Stimulated activated CD4-positive, alpha-beta T cell treated with anti-CD3 and anti-CD28 coated beads, Interleukin-1b, Interleukin-23, amount 100 ng/mL, for 24 hours (primary cell): ENCODE data around the gene TUT7.
"Not testable (repeated sequence)": the region's sequence is repeated elsewhere in the genome, so short reads cannot be mapped to it uniquely, and the experiment has no call there.

ENCODE experiments used
- DNase-seq, 4 experiments: peaks; one replicate each; pipeline ENCODE4 v3.0.0-alpha.2; 2020; ENCODE audit warnings: low read depth in 4 of 4, low spot score in 1 of 4

TUT7 gene

DNA sequence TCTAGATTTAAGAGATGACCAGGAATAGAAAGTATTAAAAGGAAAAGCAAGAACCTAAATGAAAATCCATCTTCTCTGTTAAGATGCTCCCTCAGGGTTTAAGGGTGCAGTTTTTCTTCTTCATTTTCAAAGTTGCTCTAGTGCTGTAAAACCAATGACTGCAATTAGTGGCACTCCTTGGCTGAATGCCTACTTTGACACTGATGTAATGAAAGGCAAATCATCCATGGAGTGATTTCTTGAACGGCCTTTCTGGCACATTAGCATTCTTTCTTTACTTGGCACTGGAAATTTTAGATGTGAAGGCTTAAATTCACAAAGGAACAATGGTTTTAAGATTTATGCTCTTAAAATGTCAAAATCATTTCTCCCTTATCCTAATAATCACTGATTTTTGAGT lies 52.5 kb downstream of the TUT7 start:
- DNase-seq = no peak

- no peak for DNase-seq
Observed at GRCh38 chr9:86300701-86301100, 53.5 kb downstream of the TUT7 start.

DNA sequence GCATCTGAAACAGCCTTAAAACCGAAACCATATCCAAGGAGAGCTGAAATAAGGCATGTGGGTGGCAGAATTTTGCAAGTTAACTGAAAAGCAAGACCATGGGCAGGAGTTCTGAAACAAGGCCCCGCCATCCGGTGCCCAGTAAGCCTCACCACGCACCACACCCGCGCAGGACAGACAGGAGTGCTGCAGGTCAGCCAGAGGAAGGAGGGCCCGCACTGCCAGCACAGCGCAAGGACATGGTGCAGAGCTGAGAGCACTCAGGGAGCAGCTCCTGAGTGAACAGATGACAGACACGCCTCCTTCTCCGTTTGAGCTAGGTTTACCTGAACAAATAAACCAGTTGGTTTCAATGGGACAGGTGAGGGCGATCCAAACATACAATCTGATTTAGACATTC lies 55.3 kb downstream of the TUT7 start:
- DNase-seq = no peak

- not testable (repeated sequence) for DNase-seq
Observed at GRCh38 chr9:86290341-86290740, 63.9 kb downstream of the TUT7 start.

DNA sequence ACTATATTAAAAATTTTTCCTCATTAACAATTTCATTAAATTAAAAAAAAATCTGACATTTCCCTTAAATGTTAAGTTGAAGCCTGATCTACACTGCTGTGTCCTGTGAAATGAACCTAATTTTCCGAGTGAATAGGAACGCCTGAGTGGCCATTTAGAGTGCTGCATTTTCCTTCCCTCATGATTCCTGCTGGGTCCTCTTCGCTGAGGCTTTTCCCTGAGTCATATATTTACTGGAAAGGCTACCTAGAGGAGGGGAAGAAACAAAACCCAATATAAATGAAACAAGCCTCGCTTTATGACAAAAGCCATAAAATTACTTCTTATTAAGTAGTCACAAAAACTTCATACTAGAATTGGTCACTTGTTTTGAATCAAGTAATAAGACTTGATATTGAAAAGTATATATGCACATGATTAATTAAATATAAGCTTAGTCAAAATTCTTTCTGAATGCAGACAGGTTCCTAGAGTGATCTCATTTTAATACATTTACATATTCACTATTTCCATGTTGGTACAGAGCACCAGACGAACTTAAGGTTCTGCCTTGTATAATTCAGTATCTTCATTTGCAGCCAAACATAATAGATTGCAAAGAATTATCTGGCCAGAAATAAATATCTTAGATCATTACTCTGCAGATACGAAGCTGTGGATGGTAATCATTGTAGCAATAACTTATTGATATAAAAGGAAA lies 65.6 kb downstream of the TUT7 start:
- no peak for DNase-seq

GRCh38 chr9:86287013-86287412 lies 67.2 kb downstream of the TUT7 start:
- DNase-seq = peak in 1 of 4 experiments; percentile 3

DNA sequence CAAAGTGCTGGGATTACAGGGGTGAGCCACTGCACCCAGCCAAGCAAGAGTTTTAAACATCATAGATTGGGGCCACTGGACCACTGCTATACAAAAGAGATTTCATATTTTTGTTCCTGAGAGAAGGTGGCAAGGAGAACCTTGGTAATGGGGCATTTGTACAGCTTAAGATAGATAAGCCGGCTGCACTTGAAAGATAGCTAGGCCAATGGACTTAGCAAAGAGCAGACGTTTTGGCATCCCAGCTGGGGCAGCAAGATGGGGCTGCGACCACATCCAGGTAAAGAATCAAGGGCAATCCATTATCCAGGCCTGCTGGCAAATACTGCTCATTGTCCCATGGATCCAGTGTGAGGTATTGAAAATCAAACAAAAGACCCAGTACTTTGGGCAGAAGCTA lies 67.9 kb downstream of the TUT7 start:
- DNase-seq = no peak

DNA sequence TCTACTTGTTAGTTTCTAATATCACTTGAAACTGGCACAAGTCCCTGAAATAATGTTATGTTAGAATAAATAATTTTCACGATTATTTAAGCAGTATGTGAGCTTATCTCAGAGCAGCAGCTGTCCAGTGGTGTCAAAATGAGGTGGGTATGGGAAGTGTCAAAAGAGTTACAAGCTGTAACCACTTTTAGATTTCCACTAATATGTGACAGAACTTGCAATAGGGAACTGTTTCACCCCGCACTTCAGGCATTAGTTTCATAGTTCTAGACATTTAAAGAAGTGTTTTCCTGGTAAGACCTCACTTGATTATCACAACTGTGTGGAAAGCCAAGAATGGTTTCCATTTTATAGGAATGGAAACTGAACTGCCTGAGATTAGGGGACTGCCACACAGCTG lies 68.9 kb downstream of the TUT7 start:
- no peak for DNase-seq

- peak in 2 of 4 experiments; percentile 29 to 46 for DNase-seq
Observed at GRCh38 chr9:86282979-86283535, 71.2 kb downstream of the TUT7 start.

DNA sequence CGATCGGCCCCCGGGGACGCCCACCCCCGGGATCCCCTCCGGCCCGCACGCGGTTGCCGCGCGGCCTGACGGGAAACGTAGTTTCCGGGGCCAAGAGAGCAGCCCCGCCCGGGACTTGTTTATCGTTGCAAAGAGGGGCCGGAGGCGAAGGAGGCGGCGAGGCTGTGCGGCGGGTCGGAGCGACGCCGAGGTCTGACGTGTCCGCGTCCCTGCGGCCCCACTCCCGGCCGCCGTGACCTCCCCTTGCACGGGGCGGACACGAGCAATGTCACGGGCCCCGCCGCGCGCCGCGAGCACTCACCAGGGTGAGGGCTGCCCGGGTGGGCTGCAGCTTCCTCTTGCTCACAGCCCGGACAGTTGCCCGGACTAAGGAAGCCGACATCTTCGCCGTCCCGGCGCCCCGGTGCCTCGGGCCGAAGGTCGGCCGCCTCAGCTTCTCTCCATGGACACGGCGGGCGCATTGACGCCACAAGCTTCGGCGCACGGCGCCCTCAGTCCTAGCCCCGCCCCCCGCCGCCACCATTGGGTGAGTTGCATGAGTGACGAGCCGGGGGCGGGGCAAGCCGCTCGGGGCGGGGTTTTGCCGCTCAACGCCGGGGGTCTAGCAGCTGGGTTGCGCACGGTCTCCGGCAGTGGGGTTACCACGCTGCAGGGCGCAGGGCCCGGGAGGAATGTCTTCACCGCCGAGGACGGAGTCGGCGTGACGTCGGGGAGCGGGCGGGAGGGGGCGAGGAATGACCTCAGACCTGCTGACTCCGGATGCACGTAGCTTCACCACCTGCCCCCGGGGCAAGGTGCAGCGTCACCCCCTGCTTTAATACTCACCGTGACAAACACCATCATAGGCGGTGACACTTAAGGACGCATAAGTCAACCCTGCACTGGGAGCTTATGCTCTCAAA lies 71.9 kb downstream of the TUT7 start, which contains the start of gene ISCA1:
TSS of gene ISCA1 (minus strand) at position 462 of the 902 bp plus-strand sequence. CDS start at position 382, 80 bp downstream.
- peak; percentile 97 to 99 (median 99) for DNase-seq

DNA sequence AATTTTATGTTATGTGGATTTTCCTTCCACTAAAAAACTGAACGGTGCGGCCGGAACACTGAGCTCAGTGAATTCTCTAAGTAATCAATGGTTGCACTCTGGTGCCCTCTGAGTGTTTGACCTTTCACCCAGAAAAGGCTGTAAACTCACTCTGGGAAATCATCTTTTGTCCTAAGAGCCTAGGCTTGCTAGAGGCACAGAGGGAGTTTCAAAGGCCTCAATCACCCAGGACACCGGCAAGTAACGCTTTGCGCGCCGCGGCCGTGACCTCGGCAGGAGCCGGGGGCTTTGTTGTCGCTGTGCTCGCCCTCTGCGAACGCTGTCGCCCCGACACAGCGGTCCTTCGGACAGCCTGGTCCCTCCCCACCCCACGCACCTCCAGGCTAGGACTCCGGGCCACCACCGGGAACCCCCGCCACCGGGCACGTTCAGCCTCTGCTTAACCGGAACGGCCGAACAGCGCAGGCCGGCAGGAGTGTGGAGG lies 72.6 kb downstream of the TUT7 start:
- DNase-seq = no peak

DNA sequence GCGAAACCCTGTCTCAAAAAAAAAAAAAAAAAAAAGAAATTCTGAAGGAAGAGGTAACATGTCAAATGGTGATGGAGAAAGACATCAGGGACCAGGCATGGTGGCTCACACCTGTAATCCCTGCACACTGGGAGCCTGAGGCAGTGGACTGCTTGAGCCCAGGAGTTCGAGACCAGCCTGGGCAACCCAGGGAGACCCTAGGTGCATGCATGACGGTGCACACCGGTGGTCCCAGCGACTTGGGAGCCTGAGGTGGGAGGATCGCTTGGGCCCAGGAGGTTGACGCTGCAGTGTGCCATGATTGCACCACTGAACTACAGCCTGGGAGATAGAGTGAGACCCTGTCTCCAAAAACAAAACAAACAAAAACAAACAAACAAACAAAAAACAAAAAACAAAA lies 73.6 kb downstream of the TUT7 start:
- DNase-seq = no peak

DNA sequence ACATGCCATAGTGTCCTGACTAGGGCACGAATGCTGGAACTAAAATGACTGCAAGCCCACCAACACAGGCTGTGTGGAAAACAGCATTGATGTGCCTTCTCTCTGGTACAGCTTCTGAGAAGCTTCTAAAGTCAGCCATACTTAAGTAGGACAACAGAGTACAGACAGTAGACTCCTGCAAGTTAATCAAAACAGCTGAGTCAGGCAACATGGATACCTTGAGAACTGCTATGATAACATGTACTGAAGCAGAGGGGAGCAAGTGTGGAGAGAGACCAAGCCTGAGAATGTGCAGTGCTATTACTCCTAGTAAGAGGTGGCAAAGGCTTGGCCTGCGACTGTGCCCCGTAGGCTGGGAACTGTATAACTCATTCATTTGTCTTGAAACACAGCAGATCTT lies 74.4 kb downstream of the TUT7 start:
- DNase-seq = no peak

DNA sequence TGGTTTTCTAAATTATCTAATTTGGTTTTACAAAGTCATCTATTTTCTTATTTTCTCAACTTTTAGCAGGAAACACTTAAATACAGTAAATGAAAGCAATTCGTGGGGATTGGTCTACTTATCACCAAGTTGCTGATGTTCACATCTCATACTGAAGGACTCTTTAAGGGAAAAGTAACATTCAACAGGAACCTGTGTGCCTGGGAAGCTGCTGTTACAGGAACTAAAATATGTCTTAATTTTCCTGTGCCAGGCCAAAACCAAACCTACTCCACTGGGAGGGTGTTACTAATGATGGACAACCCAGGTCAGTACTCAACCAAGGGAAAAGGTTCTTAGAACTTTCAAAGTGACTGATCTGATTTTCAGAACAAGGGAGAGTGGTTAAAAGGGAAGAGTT lies 77.1 kb downstream of the TUT7 start:
- DNase-seq = no peak

GRCh38 chr9:86275962-86276361 lies 78.2 kb downstream of the TUT7 start:
- no peak for DNase-seq

DNA sequence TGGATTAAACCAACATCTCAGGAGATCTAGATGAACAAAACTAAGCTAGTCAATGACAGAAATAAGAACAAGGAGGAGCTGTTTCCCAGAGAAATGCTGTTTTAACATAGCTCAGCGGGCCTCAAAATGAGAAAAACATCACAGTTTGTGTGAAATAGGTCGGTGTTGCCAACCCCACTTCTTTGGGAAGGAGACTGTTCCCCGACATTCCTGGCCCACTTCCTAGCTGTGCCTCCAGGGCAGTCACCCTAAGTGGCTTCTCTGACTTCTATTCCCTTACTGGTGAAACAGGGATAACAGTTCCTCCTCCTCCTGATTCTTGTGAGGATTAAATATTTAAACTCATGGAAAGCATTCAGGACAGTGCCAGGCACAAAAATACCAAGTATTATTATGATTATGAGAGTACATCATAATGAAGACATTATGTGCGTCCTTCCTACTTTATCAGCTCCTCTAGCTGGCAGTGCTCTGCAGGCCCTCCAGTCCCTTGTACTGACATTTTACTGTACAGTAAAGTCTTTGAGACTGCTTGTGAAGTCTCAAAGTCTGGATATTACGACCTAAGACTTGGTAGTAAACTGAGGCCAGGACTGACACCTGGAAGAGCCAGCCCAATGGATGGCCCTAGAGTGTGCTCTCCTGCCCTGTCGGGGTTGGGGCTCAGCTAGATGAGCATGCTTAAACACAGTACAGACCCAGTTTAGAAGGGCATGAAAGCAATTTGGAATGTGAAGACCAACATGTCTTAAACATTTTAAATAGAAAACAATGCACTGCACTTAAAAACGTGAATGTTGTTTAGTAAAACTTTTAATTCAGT lies 79.2 kb downstream of the TUT7 start:
- DNase-seq = no peak

GRCh38 chr9:86272221-86272620 lies 82.0 kb downstream of the TUT7 start:
- DNase-seq = no peak

DNA sequence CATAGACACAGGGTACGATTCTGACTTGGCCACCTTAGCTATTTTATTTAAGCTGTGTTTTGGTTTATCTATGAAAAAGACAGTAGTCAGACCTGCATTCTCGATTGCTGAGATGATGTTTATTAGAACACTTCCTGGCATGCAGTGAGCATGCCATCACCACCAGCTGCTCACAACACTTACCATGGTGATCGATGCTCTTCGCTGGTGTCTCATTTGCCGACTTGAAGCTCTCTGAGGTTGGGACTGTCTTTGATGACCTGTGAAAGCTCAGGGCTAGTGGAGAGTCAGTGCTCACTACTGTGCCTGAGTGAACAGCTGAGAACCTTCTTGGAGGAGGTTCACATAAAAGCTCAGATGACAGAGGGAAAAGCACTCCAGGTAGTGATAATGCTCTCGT lies 90.3 kb downstream of the TUT7 start:
- no peak for DNase-seq

- DNase-seq = no peak
Observed at GRCh38 chr9:86262492-86262891, 91.7 kb downstream of the TUT7 start.

- no peak for DNase-seq
Observed at GRCh38 chr9:86259557-86259956, 94.7 kb downstream of the TUT7 start, which contains the start of gene C9orf153. Gene C9orf153, minus strand, starts transcription at chr9:86259657. Its CDS starts 30,054 bp downstream, at chr9:86229603.

DNA sequence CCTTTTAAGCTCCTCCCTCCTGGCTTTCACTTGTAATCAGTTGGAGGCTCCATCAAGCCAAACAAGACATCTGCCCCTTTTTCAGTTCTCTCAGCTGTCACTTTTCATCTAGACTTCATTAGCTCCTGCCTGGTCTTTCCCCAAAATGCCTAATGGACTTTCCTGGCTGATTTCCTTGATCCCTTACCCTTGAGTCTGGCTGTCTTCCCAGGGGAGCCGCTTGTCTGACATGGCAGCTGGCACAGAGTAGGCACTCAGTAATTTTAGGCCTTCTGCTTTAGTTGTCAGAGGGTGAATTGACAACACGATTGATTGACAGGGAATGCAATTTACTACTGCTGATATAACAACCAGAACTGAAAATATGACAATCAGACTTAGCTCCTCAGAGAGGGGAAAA lies 96.8 kb downstream of the TUT7 start:
- DNase-seq = no peak
